Stimulated activated CD8-positive, alpha-beta memory T cell treated with anti-CD3 and anti-CD28 coated beads, Interleukin-15, amount 100 ng/mL, for 24 hours (primary cell): ENCODE data around the gene FAM107B.
"Not testable (repeated sequence)": the region's sequence is repeated elsewhere in the genome, so short reads cannot be mapped to it uniquely, and the experiment has no call there.

Experiments
- DNase-seq: peaks from one replicate; pipeline ENCODE4 v3.0.0-alpha.2; 2020; ENCODE audit warnings: low read depth

FAM107B gene

GRCh38 chr10:14664345-14664744, 110.4 kb downstream of the FAM107B start:
- no peak for DNase-seq

GRCh38 chr10:14661818-14662217, 112.9 kb downstream of the FAM107B start:
- DNase-seq, result no peak

DNA sequence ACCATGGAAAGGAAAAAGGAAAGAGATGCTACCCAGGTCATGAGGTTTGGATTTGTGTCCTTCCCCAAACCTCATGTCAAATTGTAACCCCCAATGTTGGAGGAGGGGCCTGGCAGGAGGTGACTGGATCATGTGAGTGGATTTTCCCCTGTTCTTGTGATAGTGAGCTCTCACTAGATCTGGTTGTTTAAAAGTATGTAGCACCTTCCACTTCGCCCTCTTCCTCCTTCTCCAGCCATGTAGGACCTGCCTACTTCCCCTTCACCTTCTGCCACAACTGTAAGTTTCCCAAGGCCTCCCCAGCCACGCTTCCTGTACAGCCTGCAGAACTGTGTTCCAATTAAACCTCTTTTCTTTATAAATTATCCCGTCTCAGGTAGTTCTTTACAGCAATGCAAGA, 113.9 kb downstream of the FAM107B start:
- DNase-seq, result no peak

- DNase-seq, result peak; percentile 9
Observed at GRCh38 chr10:14659626-14660196, 115.0 kb downstream of the FAM107B start.

DNA sequence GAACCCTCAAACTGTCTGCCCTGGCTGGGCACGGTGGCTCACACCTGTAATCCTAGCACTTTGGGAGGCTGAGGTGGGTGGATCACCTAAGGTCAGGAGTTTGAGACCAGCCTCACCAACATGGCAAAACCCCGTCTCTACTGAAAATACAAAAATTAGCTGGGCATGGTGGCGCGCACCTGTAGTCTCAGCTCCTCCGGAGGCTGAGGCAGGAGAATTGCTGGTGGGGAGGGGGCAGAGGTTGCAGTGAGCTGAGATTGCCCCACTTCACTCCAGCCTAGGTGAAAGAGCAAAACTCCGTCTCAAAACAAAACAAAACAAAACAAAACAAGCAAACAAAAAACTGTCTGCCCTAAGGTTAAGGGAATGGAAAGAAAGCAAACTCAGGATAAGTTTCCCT, 115.6 kb downstream of the FAM107B start:
- not testable (repeated sequence) for DNase-seq

DNA sequence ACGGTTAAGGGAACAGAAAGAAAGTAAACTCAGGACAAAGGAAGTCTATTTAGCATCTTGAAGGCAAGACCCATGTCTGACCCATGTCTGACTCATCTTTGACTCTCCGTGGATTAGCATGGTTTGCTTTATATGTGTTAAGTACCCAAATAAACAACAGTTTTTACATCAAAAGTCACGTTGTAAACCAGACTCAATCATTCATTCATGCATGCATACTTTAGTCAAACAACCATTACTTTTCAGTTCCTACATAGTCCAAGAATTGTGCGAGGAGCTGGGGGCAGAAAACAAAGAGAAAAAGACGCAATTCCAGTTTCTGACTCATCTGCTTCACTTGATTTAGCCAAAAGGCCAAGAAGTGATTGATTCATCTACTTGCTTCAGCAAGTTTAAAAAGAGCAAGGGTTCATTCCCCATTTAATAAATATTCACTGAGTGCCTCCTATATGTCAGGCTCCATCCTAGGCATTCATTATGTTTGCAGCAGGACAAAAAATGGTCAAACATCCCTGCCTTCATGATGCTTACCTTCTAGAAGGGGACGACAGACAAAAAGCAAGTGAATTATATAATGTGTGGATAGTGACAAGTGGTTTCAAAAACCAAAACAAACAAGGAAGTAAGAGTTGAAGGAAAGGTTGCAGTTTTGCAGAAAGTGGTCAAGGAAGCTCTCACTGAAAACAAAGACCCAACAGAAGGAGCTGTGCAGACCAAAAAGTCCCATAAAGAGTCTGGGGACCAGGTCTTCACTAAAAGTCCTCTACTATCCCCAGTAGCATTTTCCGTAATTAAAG, 116.2 kb downstream of the FAM107B start:
- no peak for DNase-seq

DNA sequence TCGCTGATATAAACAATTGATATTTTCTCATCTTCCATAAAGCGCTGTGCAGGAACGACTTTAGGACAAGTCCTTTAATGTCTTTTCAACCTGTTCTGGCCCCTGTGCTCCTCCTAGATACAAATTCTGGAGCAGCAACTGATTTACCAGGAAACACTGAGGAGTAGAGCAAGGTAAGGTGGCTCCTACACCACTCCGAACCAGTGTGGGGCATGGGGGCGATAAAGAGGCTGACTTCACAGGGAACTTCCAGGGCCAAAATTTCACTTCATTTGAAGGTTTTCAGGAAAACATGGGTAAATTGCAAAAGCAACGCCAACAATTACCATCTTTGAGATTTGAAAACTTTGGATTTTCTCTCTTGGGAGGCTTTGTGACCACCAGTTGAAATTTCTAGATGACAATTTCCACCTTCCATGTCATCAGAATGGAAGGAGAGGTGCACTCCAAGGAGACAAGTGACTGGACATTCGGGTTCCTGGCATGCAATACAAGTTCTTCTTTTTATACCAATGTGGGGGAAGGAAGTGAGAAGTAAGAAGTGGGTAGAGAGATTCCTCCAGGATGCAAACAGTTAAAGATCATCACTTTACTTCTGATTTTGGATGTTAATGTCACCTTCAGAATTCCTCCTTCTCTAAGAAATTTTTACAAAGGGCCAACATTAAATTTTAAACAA, 118.5 kb downstream of the FAM107B start:
- DNase-seq, result no peak

DNA sequence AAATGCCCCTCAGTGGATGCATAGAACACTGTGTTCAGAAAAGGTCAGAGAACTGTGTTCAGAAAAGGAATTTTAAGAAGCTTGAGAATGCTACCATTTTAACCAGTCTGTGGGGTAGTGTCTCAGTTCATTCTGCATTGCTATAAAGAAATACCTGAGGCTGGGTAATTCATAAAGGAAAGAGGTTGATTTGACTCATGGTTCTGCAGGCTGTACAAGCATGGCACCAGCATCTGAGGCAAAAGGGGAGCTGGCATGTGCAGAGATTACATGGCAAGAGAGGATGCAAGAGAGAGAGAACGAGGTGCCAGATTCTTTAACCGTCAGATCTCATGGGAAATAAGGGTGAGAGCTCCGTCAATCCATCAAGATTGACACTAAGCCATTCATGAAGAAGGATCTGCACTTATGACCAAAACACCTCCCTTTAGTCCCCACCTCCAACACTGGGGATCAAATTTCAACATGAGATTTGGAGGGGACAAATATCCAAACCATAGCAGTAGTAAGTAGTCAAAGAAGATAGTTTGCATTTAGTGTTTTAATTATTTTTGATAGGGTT, 119.8 kb downstream of the FAM107B start:
- no peak for DNase-seq

- no peak for DNase-seq
Observed at GRCh38 chr10:14653271-14654161, 121.2 kb downstream of the FAM107B start.

GRCh38 chr10:14652816-14653215, 121.9 kb downstream of the FAM107B start:
- no peak for DNase-seq

DNA sequence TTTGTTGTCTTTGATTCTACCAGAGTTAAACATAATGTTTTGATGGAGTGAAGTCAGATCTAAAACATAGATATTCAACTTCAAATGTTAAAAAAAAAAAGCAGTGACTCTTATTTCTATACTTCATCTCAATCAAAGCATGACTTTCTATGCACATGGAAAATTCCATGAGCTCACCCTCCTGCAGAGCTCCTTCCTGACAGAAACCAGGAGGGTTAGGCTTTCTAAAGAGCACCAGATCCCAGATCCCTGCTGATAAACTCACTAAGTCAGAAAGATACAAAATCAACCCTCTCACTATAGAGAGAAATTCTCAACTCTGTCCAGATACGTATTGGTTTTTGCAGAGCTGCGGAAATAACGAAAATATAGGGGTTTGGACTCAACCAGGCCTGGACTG, 122.6 kb downstream of the FAM107B start:
- no peak for DNase-seq

- no peak for DNase-seq
Observed at GRCh38 chr10:14649739-14650138, 125.0 kb downstream of the FAM107B start.

GRCh38 chr10:14648946-14649345, 125.8 kb downstream of the FAM107B start:
- no peak for DNase-seq

- peak; percentile 17 for DNase-seq
Observed at GRCh38 chr10:14648005-14648765, 126.5 kb downstream of the FAM107B start.

GRCh38 chr10:14645239-14645960, 129.3 kb downstream of the FAM107B start:
- no peak for DNase-seq

DNA sequence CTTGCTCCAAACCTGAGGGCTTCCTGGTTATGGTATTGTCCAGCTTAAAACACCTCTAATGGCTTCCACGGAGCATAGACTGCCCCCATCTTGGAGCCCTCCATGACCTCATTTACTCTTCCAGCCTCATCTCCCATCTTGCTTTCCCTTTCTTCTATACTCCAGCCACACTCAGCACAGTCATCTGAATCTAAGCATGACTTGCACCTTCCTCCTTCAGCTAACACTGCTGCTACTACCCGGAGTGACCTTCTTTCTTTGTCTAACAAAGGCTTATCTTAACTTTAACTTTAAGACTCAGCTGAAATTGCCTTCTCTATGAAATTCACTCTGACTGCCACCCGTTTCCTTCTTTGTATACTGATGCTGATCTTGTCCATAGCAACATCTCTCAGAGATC, 135.1 kb downstream of the FAM107B start:
- no peak for DNase-seq

DNA sequence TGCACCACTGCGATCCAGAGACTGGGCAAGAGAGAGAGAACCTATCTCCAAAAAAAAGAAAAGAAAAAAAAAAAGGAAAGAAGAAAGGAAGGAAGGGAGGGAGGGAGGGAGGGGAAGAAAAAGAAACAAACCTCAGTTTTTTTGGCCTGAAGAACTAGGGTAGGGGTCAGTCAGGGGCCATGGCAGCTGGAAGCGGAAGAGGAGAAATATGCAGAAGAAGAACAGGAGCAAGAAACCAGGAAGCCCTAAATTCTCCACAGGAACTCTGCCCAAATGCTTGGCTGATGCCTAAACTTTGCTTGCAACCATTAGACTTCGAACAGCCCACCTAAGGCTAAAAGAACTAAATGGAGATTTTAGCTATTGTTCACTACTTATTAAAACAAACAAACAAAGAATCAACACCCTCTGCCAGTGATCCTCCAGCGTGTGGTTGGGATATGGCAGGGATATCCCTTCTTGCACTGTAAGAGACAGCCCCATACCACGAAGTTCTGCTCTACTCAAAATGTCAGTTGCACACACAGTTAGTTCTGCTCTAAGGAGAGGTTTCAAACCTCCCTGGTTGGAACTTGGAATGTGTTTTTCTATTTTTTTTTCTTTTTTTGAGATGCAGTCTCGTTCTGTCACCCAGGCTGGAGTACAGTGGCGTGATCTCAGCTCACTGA, 139.5 kb downstream of the FAM107B start:
- DNase-seq, result no peak

DNA sequence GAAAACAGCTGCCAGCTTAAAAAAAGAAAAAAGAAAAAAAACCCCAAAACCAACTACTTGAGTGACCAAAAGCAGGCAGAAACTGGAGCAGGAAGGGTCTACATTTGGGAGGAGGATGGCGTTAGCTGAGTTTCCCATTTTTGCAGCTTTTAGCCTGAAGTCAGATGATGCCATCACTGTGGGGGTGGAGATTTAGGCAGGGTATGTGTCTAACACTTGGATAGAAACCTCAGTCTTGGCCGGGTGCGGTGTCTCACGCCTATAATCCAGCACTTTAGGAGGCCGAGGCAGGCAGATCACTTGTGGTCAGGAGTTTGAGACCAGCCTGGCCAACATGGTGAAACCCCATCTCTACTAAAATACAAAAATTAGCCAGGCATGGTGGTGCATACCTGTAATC, 140.1 kb downstream of the FAM107B start:
- DNase-seq, result not testable (repeated sequence)

GRCh38 chr10:14625765-14626525, 148.8 kb downstream of the FAM107B start:
- no peak for DNase-seq
